HG02885 (cell line): Measurements from ENCODE around the gene STIP1.

ENCODE experiments used
- ATAC-seq: cut with Tn5 transposase; IDR thresholded peaks from one replicate; pipeline ENCODE4 v1.9.1; 2021; ENCODE audit warnings: mild to moderate bottlenecking; ENCODE audit not compliant: unreplicated experiment, poor library complexity

Gene STIP1

DNA sequence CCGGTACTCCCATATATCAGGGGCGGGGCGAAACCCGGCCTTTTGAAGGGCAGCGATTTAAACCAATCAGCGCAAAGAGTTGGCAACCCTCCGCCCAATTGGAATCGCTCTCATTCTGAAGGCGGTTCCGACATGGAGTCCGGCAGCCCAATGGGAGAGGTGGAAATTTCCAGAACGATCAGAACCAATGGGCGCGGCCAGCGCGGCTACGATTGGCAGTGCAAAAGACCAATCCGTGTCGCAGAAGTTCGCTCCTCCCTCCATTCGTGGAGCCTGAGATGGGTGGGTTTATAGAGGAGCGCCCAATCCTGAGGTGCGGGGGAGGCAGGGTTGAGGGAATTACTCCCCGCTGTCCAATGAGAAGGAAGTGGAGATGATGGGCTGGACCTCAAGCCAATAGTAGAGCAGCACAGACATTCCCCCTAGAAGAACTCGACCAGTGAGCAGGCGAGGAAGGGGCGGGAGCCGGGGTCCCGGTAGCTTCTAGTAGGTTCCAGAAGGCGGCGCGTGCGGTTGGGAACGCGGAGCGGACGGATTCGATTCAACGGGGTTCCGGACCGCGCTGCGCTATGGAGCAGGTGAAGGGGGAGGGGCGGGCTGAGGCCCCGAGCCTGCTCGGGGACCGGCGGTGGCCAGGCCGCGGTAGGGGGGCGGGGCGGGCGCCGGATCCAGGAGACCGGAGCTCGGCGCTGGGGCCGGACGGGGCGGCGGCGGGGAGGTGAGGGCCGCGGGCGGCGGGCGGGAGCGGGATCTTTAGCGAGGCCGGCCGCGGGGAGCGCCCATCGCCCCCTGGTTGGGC lies at the start of gene STIP1:
TSS of gene STIP1 (plus strand) at position 479 of the 799 bp plus-strand sequence. CDS start at position 570, 91 bp downstream.
- peak; percentile 86 for ATAC-seq

DNA sequence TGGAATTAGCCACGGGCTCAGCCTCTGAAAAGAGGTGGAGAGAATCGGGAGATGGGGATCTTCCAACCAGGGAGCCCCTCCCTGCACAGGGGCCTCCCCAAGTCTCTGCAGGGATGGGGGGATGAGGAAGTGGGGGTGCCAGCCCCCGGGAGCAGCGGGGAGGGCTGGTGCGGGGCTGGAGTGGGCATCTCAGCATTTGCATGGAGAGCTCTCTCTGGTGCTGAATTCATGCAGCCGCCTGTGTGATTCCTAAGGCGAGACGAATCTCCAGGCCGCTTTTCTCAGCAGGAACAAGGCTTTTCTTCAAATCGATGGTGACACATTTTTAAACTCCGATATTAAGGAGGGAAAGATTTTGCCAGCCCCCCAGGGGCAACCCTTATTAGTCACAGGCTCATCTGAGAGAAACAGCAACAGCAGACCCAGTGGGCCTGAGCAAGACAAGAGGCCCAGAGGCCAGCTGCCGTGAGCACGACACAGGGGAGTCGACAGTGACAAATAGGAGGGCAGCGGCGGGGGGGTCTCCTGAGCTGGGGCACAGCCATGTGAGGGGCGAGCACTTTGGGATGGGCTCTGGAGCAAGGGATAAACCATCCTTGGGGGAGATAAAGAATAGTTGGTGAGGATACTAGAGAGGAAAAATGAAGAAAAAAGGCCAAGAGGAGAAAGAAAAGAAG lies 49.1 kb upstream of the STIP1 start:
- no peak for ATAC-seq

- ATAC-seq: no peak
Observed at GRCh38 chr11:64138398-64138797, 47.6 kb upstream of the STIP1 start.

DNA sequence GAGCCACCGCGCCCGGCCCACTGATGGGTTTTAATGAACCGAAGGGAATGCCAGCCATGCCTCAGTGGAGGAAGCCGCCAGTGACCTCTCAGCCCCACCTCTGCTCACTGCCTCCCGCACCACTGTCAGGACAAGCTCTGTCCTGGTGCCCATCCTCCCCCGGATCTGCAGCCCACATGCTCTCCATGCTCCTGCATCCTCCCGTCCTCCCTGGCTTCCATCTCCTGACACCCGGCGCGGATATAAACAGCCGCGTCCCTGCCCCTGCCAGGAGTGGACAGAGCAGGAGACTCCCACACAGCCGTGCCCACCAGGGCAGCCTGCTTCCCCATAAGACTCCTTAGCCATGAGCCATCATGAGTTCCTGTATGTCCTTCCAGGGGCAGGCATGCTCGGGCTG lies 46.9 kb upstream of the STIP1 start:
- ATAC-seq: no peak

DNA sequence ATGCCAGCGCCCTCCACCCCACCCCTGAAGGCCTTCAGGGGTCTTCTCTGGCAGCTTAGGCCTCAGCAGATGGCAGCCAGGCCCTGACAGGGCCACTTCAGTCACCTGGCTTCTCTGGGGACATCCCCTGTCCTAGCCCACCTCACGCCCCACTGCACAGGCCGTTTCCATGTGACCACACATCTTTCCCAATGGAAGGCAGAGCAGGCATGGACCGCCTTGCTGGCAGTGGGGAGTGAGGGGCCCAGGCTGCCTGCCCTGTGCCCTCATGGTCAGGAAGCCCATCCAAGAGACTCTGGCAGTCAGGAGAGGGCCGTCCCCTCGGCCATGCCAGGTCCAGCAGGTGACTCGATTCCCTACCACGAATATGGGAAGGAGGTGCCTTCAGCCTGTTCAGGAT lies 45.9 kb upstream of the STIP1 start:
- ATAC-seq: no peak

DNA sequence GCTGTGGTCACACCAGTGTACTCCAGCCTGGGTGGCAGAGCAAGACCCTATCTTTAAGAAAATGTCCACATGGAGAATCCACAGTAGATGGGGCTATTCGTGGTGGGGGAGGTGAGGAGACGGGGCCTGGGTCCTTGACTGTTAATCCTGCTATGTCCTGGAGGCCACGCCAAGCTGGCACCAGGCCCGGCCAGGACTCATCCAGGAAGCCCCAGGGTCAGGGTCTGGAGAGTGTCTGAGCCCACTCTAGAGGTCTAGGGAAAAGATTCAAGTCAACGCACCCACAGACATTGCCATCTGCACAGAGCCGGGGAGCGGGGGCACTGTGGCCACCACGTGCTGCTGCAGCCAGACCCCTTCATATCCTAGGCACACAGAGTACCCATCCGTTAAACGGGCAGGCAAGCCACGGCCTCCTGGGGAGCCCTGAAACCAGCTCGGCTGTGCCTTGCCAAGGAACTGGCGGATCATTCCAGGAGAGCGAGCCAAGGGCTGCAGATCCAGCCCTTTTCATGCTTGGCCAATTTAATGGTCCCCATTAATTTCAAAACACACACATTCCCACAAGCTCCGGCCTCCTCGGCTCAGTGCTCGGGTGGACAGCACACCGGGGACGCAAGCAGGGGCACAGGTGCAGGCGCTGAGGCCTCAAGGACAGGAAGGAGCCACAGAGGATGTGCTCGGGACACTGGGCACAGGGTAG lies 44.7 kb upstream of the STIP1 start:
- ATAC-seq: no peak

DNA sequence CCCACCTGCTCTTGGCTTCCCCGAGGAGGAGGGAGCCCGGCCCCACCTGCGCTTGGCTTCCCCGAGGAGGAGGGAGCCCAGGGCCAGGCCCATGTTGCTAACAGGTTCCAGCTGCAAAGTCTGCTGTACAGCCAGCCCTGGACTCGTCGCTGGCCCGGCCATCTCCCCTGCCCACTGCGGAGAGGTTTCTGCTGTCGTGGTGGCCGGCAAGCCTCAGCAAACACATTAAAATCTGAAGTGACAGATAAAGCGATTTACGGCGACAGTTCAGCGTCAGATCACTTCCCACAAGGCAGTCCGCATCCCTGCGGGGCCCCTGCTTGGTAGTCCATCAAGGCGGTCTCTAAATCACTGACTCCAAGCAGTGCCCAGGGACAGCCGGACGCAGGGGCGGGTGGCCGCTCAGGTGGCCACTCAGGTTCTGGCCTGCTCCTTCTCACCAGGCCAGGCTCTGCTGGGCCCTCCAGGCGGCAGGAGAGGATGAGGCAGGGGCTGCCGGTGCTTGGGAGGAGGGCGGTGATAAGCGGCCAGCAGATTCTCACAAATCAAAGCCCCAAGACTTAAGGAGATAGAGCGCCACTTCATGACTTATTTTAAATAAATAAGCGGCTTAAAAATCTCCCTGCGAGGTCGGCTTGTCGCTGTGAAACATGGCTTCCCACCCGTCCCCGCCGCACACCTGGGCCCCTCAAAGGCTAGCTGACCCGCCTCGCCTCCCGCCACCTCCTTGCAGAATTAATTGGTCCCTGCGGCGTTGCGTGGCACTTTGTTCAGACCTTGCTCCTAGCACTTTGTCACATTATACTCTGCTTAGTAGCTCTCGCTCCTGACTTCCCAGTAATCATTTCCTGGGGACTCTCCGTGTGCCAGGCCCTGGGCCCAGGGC lies 41.1 kb upstream of the STIP1 start:
- ATAC-seq: no peak

DNA sequence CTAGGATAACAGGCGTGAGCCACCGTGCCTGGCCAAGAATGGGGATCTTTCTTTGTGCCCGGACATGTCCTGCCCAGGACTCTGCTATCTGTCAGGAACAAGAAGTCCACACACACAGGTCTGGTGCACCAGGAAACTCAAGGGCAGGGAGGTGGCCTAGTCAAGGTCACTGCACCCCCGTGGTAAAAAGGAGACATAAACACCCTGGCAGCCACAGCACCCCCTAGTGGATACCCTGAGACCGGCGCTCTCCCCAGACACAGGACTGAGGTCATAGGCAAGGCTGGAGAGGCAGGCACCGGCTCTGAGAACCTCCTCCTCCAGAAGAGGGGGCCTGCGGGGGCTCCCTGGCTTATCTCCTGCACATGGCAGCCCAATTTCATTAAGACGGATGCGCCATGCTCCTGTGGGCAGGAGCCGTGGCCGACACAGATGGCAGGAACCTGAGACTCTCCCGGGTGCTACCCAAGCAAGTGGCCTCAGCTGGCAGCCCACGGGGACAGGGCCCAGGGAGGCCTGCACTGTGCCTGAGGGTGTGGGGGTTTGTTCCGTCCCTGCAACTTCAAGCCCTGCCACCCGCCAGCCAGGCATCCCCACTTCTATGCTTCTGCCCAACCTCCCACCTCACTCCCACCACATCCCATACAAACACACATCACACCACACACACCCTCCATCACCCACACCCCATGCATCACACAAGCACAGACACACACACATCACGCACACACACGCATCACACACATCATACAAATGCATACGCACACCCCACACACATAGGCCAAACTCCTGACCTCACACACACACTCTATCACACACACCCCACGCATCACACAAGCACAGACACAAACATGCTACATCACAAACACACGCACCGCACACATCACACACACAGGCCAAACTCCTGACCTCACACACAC lies 39.7 kb upstream of the STIP1 start:
- no peak for ATAC-seq

- ATAC-seq: no peak
Observed at GRCh38 chr11:64148226-64148916, 37.6 kb upstream of the STIP1 start.

GRCh38 chr11:64148917-64149617 lies 36.9 kb upstream of the STIP1 start:
- ATAC-seq: no peak

DNA sequence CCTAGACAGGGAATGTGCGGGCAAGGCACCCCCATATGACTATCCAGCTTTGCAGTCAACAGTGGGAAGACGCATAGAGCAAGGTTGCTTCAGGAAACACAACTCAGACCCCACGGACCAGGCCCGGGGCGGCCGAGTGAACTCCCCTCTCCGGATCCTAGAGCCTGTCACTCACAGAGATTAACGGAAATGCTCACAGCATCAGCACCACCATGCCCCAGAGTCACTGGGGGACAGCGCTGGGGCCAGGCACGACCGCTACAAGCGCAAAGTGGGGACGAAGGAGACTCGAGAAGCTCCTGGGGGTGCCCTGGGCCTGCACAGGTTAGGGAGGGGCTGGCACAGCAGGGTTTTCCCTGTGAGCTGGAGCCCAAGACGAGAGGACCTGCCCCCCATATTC lies 35.9 kb upstream of the STIP1 start:
- no peak for ATAC-seq

- ATAC-seq: no peak
Observed at GRCh38 chr11:64150481-64151239, 35.3 kb upstream of the STIP1 start.

GRCh38 chr11:64151337-64151736 lies 34.6 kb upstream of the STIP1 start:
- ATAC-seq: no peak

- peak; percentile 73 for ATAC-seq
Observed at GRCh38 chr11:64152841-64153691, 32.9 kb upstream of the STIP1 start.

GRCh38 chr11:64153812-64154211 lies 32.2 kb upstream of the STIP1 start:
- no peak for ATAC-seq

DNA sequence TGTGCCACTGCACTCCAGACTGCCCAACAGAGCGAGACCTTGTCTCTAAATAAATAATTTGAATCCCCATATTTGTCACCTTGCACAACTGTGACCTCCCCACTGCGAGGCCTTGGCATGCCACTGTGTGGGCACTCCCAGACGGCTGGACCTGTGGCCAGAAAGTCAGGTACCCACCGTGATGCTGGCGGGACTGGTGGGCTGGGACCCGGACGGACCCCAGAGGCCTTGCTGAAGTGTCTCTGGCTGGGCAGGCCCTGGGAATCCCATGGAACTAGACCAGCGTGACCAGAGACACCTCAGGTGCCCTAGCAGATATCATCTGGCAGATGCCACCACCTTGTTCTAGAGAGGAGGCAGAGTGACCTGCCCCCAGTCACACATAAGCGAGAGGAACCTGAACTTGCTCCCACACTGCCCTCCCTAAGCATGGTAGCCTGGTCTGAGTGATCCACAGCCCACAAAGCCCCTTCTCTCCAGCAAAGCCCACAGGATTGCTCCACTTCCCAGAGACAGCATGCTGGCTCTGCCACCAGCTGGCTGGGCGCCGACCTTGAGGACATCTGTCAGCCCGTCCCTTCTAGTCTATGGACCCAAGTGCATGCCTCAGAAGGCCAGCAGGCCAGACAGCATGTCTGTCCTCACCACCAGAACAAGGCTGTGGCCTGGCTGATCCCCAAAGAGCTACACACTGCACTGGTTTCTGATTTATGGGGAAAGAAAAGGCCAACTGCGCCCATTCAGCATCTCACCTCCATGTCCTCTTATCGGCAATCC lies 29.5 kb upstream of the STIP1 start:
- ATAC-seq: no peak
